ENCODE measurements around the gene CLEC2B. TPM values are rescaled to one million over a fixed set of nuclear protein-coding genes. Genes with fewer than 3 reads are reported as not detected.
"Not testable (repeated sequence)": the region's sequence is repeated elsewhere in the genome, so short reads cannot be mapped to it uniquely, and the experiment has no call there.

The CLEC2B gene
- polyA plus RNA-seq, 1 of the 3 experiments (the other 2 are of a cell fraction): not detected

- peaks cover 13% of the 10 kb centered on the region; the same call in 1 of the 2 replicates for H3K27me3 ChIP-seq (ENCODE audit: insufficient read depth)
- POLR2A ChIA-PET: no interaction called here
- H3K79me2 ChIP-seq (ENCODE audit: insufficient read depth): no peaks in the 10 kb centered on the region
- no peak overlapping the region for H3K4me3 ChIP-seq (ENCODE audit: low read depth in 2 of 2, low read length in 1 of 2)
- 11% methylated on average over 4 of the region's 4 CpGs for WGBS (ENCODE audit: low lambda C conversion rate)
- no peaks in the 10 kb centered on the region for H3K9me2 ChIP-seq
- no peaks in the 10 kb centered on the region for H4K20me1 ChIP-seq (ENCODE audit: insufficient read depth)
- H3K4me2 ChIP-seq: no peak overlapping the region
- no peaks in the 10 kb centered on the region for H3K36me3 ChIP-seq (replicated peaks in 1 of 2; ENCODE audit: control insufficient read depth in 1 of 2, insufficient read depth in 2 of 2, low read length in 1 of 2)
- no peak for DNase-seq
- H3K9me3 ChIP-seq: no peaks in the 10 kb centered on the region
- H3K4me1 ChIP-seq (ENCODE audit: control insufficient read depth in 1 of 2, insufficient read depth in 2 of 2, low read depth in 1 of 2, low read length in 1 of 2): no peaks in the 10 kb centered on the region
- H3K9ac ChIP-seq: no peak overlapping the region
- CTCF ChIA-PET: no interaction called here
- TF ChIP-seq GABPA (IDR thresholded peaks at IDR 0.05; ENCODE audit: low read depth): no peak
- no peak for TF ChIP-seq POLR2AphosphoS5 (IDR thresholded peaks at IDR 0.05; ENCODE audit: low read depth, low read length)
- no peak for TF ChIP-seq FOSL2 (IDR thresholded peaks at IDR 0.05; ENCODE audit: borderline replicate concordance, low read depth)
- no peak for TF ChIP-seq NFIC (IDR thresholded peaks at IDR 0.05; ENCODE audit: borderline replicate concordance)
- TF ChIP-seq CTCF (IDR thresholded peaks at IDR 0.05): no peak
- TF ChIP-seq JUND (IDR thresholded peaks at IDR 0.05): no peak
- no peak for TF ChIP-seq NRF1 (IDR thresholded peaks at IDR 0.05; ENCODE audit: low read depth, low read length)
- no peak for TF ChIP-seq RCOR1 (IDR thresholded peaks at IDR 0.05; ENCODE audit: low read length)
- TF ChIP-seq PBX3 (IDR thresholded peaks at IDR 0.05): no peak
- TF ChIP-seq YY1 (IDR thresholded peaks at IDR 0.05; ENCODE audit: low read depth): no peak
- H3K27ac ChIP-seq (ENCODE audit: low read depth in 2 of 2, low read length in 1 of 2): no peak overlapping the region
- no peak overlapping the region for H2AFZ ChIP-seq (ENCODE audit: low read depth)
- H3F3A ChIP-seq (replicated peaks; ENCODE audit: insufficient read depth): no peaks in the 10 kb centered on the region
These were observed 11.5 kb upstream of the CLEC2B start for GRCh38 chr12:9880532-9881078.

DNA sequence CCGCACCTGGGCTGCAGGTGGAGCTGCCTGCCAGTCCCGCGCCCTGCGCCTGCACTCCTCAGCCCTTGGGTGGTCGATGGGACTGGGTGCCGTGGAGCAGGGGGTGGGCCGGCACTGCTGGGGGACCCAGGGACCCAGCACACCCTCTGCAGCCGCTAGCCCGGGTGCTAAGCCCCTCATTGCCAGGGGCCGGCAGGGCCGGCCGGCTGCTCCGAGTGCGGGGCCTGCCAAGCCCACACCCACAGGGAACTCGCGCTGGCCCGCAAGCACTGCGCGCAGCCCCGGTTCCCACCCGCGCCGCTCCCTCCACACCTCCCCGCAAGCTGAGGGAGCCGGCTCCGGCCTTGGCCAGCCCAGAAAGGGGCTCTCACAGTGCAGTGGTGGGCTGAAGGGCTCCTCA is 7.0 kb upstream of the CLEC2B start:
- not testable (repeated sequence) for H3K9me2 ChIP-seq

More for the DNA sequence above, 7.0 kb upstream of the CLEC2B start:
- H3K4me2 ChIP-seq; H4K20me1 ChIP-seq (ENCODE audit: insufficient read depth); H3K4me3 ChIP-seq (ENCODE audit: low read depth in 2 of 2, low read length in 1 of 2); DNase-seq; H3K9ac ChIP-seq; POLR2A ChIA-PET; H3K27ac ChIP-seq (ENCODE audit: low read depth in 2 of 2, low read length in 1 of 2); H3K9me3 ChIP-seq; H3F3A ChIP-seq (replicated peaks; ENCODE audit: insufficient read depth); H3K36me3 ChIP-seq (replicated peaks in 1 of 2; ENCODE audit: control insufficient read depth in 1 of 2, insufficient read depth in 2 of 2, low read length in 1 of 2); H2AFZ ChIP-seq (ENCODE audit: low read depth); H3K4me1 ChIP-seq (ENCODE audit: control insufficient read depth in 1 of 2, insufficient read depth in 2 of 2, low read depth in 1 of 2, low read length in 1 of 2); H3K27me3 ChIP-seq (ENCODE audit: insufficient read depth); H3K79me2 ChIP-seq (ENCODE audit: insufficient read depth): not testable (repeated sequence)
- CTCF ChIA-PET: interaction anchor here (0.9 kb wide), 1 partner anchor 125 kb away, joined by 3 read pairs; no protein-coding TSS in a partner anchor
- WGBS (ENCODE audit: low lambda C conversion rate): 0% methylated on average over 1 of the region's 26 CpGs

All from SK-N-SH (cell line).